Measurements from ENCODE around the gene PCIF1. TPM values are rescaled to one million over a fixed set of nuclear protein-coding genes. Genes with fewer than 3 reads are reported as not detected.

PCIF1 gene
- total RNA-seq, 1 experiment from 2014 or later, result 35.3 TPM

DNA sequence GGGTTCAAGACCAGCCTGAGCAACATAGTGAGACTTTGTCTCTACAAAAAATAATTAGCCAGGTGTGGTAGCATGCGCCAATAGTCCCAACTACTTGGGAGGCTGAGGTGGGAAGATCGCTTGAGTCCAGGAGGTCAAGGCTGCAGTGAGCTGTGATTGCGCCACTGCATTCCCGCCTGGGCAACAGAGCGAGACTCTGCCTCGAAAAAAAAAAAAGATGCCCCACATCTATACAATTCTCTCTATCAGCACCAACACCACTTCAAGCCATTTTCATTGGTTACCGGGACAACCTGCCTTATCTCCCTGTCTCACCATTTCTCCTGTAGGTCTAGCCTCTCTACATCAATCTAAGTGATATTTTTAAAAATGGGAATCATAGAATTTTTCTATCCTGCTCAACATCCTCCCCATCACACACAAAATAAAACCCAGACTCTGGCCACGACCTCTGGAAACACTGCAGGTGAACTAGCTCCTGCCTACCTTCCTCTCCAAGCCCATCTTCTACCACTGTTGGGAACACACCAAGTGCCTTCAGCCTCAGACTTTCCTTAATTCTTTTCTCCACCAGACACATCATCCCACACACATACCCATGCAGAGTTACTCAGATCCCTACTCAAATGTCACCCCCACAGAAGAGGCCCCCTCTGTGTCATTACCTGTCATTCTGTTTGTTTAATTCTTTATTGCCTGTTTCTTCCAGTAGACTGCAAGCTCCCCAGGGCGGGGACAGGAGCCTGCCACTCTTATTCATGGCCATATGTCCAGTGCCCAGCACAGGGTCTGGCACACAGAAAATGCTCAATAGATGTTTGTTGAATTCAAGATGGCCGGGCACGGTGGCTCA lies 12.9 kb upstream of the PCIF1 start:
- DNase-seq, result no peak

DNA sequence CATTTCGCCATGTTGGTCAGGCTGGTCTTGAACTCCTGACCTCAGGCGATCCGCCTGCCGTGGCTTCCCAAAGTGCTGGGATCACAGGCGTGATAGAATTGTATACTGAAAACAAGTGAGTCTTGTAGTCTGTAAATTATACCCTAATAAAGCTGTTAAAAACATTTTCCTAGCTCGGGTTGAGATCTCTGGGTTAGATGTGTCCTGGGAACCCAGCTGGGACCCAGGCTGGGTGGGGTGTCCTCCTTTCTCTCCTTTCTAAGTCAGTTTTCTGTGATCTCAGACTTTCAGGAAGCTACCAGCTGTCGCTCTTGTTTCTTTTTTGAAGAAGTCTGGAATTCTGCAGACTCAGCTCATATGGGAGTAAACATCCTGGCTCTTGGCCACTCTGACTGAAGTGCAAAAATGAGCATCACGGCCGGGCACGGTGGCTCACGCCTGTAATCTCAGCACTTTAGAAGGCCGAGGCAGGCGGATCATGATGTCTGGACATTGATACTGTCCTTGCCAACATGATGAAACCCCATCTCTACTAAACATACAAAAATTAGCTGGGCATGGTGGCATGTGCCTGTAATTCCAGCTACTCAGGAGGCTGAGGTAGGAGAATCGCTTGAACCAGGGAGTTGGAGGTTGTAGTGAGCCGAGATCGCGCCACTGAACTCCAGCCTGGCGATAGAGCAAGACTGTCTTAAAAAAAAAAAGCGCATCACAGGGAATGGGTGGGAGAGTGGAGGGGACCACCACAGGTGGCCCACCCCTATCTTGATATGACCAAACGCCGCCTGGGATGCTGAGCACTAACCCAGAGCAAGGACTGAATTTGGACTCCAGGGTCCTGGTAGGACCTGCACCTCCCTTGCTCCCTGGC lies 9.9 kb upstream of the PCIF1 start:
- intact Hi-C loops (cut with micrococcal nuclease; ENCODE audit: unreplicated experiment), result no loop called here
- no peak for TF ChIP-seq CTCF (conservative IDR thresholded peaks at IDR 0.05)
- no peak for TF ChIP-seq EZH2 (IDR thresholded peaks at IDR 0.05; ENCODE audit: low read depth)
- Histone ChIP-seq H3K27me3 (ENCODE audit: insufficient read depth, low read depth) (no peaks in the 10 kb centered on the region), H3K4me2 (no peak overlapping the region), H4K20me1 (ENCODE audit: insufficient read depth) (no peaks in the 10 kb centered on the region), H3F3A (ENCODE audit: insufficient read depth, low read depth) (peaks cover 31% of the 10 kb centered on the region), H3K36me3 (ENCODE audit: low read depth) (no peaks in the 10 kb centered on the region), H3K4me3 (no peak overlapping the region), H3K9me3 (ENCODE audit: insufficient read depth, low read depth) (no peaks in the 10 kb centered on the region), H3K4me1 (replicated peaks; ENCODE audit: insufficient read depth) (no peaks in the 10 kb centered on the region), H2AFZ (no peak overlapping the region), H3K79me2 (ENCODE audit: low read depth) (no peaks in the 10 kb centered on the region), H3K9me2 (ENCODE audit: insufficient read depth) (no peaks in the 10 kb centered on the region), H3K27ac (no peak overlapping the region)
- CTCF ChIA-PET, result no interaction called here
- DNase-seq, result no peak
- POLR2A ChIA-PET (ENCODE audit: unreplicated experiment), result interaction anchor here (0.6 kb wide), 1 partner anchor 91 kb away, joined by 3 read pairs; the partner anchor contains the start of gene SNX21
- BruUV-seq (replicated peaks), result no TSS peak

More for the DNA sequence above, 12.9 kb upstream of the PCIF1 start:
- Histone ChIP-seq H3K27me3 (ENCODE audit: insufficient read depth, low read depth) (no peaks in the 10 kb centered on the region), H3K79me2 (ENCODE audit: low read depth) (no peaks in the 10 kb centered on the region), H3K9me2 (ENCODE audit: insufficient read depth) (no peaks in the 10 kb centered on the region), H3K4me1 (replicated peaks; ENCODE audit: insufficient read depth) (0 out of 2 replicates have a peak, but pooled peaks cover 2% of the 10 kb centered on the region), H4K20me1 (ENCODE audit: insufficient read depth) (no peaks in the 10 kb centered on the region), H3K27ac (no peak overlapping the region), H3K4me2 (no peak overlapping the region), H3K4me3 (no peak overlapping the region), H3K9me3 (ENCODE audit: insufficient read depth, low read depth) (no peaks in the 10 kb centered on the region), H3K36me3 (ENCODE audit: low read depth) (no peaks in the 10 kb centered on the region), H3F3A (ENCODE audit: insufficient read depth, low read depth) (peaks cover 15% of the 10 kb centered on the region; the same call in 1 of the 2 replicates), H2AFZ (no peak overlapping the region)
- TF ChIP-seq CTCF (conservative IDR thresholded peaks at IDR 0.05), result no peak
- TF ChIP-seq EZH2 (IDR thresholded peaks at IDR 0.05; ENCODE audit: low read depth), result no peak
- ChIA-PET CTCF (interaction anchor here (1.2 kb wide), 1 partner anchor 48 kb away, joined by 4 read pairs; no protein-coding TSS in a partner anchor), POLR2A (ENCODE audit: unreplicated experiment) (interaction anchor here (0.8 to 1.2 kb wide), 2 partner anchors 9 to 13 kb away, joined by 3 to 4 read pairs; partner anchors contain the start of gene PLTP)
- intact Hi-C loops (cut with micrococcal nuclease; ENCODE audit: unreplicated experiment), result no loop called here
- BruUV-seq (replicated peaks), result no TSS peak

DNA sequence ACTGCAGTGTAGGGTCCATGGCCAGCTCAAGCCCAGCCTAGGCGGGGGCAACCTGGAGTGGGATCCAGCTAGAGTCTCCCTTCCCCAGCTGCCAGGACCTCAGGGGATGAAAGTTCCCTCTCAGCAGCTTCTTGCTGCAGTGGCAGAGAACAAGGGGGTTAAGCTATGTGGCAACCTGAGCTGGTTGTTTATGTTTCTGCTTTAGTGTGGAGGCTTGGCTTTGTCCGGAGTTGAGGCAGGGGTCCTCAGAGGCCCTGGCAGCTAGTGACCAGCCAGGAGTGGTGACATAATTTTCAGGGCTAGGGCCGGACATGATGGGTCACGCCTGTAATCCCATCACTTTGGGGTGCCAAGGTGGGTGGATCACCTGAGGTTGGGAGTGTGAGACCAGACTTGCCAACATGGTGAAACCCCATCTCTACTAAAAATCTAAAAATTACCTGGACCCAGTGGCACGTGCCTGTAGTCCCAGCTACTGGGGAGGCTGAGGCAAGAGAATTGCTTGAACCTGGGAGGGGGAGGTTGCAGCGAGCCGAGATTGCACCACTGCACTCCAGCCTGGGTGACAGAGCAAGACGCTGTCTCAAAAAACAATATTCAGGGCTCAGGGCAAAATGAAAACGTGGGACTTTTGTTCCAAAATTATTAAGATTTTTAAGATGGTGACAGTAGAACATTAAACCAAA lies 8.5 kb upstream of the PCIF1 start:
- Histone ChIP-seq H3K36me3 (ENCODE audit: low read depth) (no peaks in the 10 kb centered on the region), H3K9me3 (ENCODE audit: insufficient read depth, low read depth) (no peaks in the 10 kb centered on the region), H4K20me1 (ENCODE audit: insufficient read depth) (peaks cover 6% of the 10 kb centered on the region; the same call in 1 of the 2 replicates), H3K4me1 (replicated peaks; ENCODE audit: insufficient read depth) (no peaks in the 10 kb centered on the region), H3F3A (ENCODE audit: insufficient read depth, low read depth) (peaks cover 22% of the 10 kb centered on the region), H3K4me3 (no peak overlapping the region), H3K27me3 (ENCODE audit: insufficient read depth, low read depth) (no peaks in the 10 kb centered on the region), H3K9me2 (ENCODE audit: insufficient read depth) (no peaks in the 10 kb centered on the region), H3K27ac (no peak overlapping the region), H3K79me2 (ENCODE audit: low read depth) (no peaks in the 10 kb centered on the region), H3K4me2 (no peak overlapping the region), H2AFZ (no peak overlapping the region)
- no TSS peak for BruUV-seq (replicated peaks)
- ChIA-PET CTCF (interaction anchor here (0.5 kb wide), 1 partner anchor 30 kb away, joined by 3 read pairs; no protein-coding TSS in a partner anchor), POLR2A (ENCODE audit: unreplicated experiment) (interaction anchor here (0.6 kb wide), 1 partner anchor 21 kb away, joined by 4 read pairs; no protein-coding TSS in a partner anchor)
- intact Hi-C loops (cut with micrococcal nuclease; ENCODE audit: unreplicated experiment), result no loop called here
- no peak for DNase-seq
- TF ChIP-seq CTCF (conservative IDR thresholded peaks at IDR 0.05), result no peak
- no peak for TF ChIP-seq EZH2 (IDR thresholded peaks at IDR 0.05; ENCODE audit: low read depth)
